ENCODE measurements around the gene SPEG. TPM values are rescaled to one million over a fixed set of nuclear protein-coding genes. Genes with fewer than 3 reads are reported as not detected.

SPEG gene
- total RNA-seq, result 11.1 and 25.1 TPM in 2 replicates

GRCh38 chr2:219434718-219435525, at the start of gene SPEG:
Gene SPEG (plus strand): TSS chr2:219434843. CDS start chr2:219434978, 135 bp downstream.

GRCh38 chr2:219387306-219388120, 47.1 kb upstream of the SPEG start, which contains the start of gene DNPEP:
Gene DNPEP (minus strand): TSS chr2:219387912. CDS start chr2:219387794, 118 bp downstream.

GRCh38 chr2:219418155-219419011, 16.3 kb upstream of the SPEG start, which contains the start of gene DES:
Gene DES (plus strand): TSS chr2:219418377. CDS start chr2:219418463, 86 bp downstream.

GRCh38 chr2:219498280-219499057, 63.8 kb downstream of the SPEG start, which contains the start of gene GMPPA:
Gene GMPPA (plus strand): TSS chr2:219498891. CDS start chr2:219499976, 1,085 bp downstream.

GRCh38 chr2:219514196-219514761, 79.6 kb downstream of the SPEG start, which contains the start of gene ASIC4:
Gene ASIC4 (plus strand): TSS chr2:219514482. CDS start chr2:219514725, 243 bp downstream.

GRCh38 chr2:219543596-219544358, 109.1 kb downstream of the SPEG start, which contains the start of the genes CHPF and TMEM198:
Gene CHPF (minus strand): TSS chr2:219543809. CDS start chr2:219543538, 271 bp downstream.
Gene TMEM198 (plus strand): TSS chr2:219544028. CDS start chr2:219544728, 700 bp downstream.

Other genes starting within 250 kb of the SPEG start
- gene ZFAND2B, start 228.1 kb upstream of the SPEG start, total RNA-seq, result 30.0 and 37.5 TPM in 2 replicates
- 21.6 and 28.3 TPM in 2 replicates for gene ABCB6, start 215.9 kb upstream of the SPEG start, total RNA-seq
- gene ATG9A, start 205.2 kb upstream of the SPEG start, total RNA-seq, result 43.5 and 44.4 TPM in 2 replicates
- gene ANKZF1, start 205.0 kb upstream of the SPEG start, total RNA-seq, result 17.6 and 20.6 TPM in 2 replicates
- gene GLB1L, start 189.4 kb upstream of the SPEG start, total RNA-seq, result 15.3 and 20.3 TPM in 2 replicates
- 26.8 and 34.8 TPM in 2 replicates for gene STK16, start 189.4 kb upstream of the SPEG start, total RNA-seq
- not detected in 2 replicates for gene TUBA4B, start 181.6 kb upstream of the SPEG start, total RNA-seq
- 19.1 and 30.1 TPM in 2 replicates for gene TUBA4A, start 180.9 kb upstream of the SPEG start, total RNA-seq
- 39.4 and 43.2 TPM in 2 replicates for gene DNAJB2, start 155.5 kb upstream of the SPEG start, total RNA-seq
- 0.25 and 0.40 TPM in 2 replicates for gene PTPRN, start 125.4 kb upstream of the SPEG start, total RNA-seq
- gene RESP18, start 102.1 kb upstream of the SPEG start, total RNA-seq, result not detected in 2 replicates
- 47.6 and 49.3 TPM in 2 replicates for gene DNPEP, start 46.9 kb upstream of the SPEG start, total RNA-seq
- 0.13 and 0.62 TPM in 2 replicates for gene DES, start 16.5 kb upstream of the SPEG start, total RNA-seq
- 45.5 and 55.0 TPM in 2 replicates for gene GMPPA, start 64.0 kb downstream of the SPEG start, total RNA-seq
- 0.12 TPM in 1 of 2 replicates, not detected in the other for gene ASIC4, start 79.6 kb downstream of the SPEG start, total RNA-seq
- 107 and 128 TPM in 2 replicates for gene CHPF, start 109.0 kb downstream of the SPEG start, total RNA-seq
- gene TMEM198, start 109.2 kb downstream of the SPEG start, total RNA-seq, result 1.1 and 1.3 TPM in 2 replicates
- 28.4 and 43.8 TPM in 2 replicates for gene OBSL1, start 136.7 kb downstream of the SPEG start, total RNA-seq
- gene INHA, start 137.5 kb downstream of the SPEG start, total RNA-seq, result 0.13 and 0.25 TPM in 2 replicates
- 11.1 and 12.6 TPM in 2 replicates for gene STK11IP, start 163.0 kb downstream of the SPEG start, total RNA-seq
- gene SLC4A3, start 192.8 kb downstream of the SPEG start, total RNA-seq, result 0.40 and 0.50 TPM in 2 replicates

Measured in aortic smooth muscle cell (primary cell).